ELR (cell line): Measurements from ENCODE around the gene MS4A18.
"Not testable (repeated sequence)": the region's sequence is repeated elsewhere in the genome, so short reads cannot be mapped to it uniquely, and the experiment has no call there.

Experiments used
- DNase-seq: peaks from one replicate; pipeline ENCODE4 v3.0.0-alpha.2; 2015; ENCODE audit warnings: low read depth

Gene MS4A18

DNA sequence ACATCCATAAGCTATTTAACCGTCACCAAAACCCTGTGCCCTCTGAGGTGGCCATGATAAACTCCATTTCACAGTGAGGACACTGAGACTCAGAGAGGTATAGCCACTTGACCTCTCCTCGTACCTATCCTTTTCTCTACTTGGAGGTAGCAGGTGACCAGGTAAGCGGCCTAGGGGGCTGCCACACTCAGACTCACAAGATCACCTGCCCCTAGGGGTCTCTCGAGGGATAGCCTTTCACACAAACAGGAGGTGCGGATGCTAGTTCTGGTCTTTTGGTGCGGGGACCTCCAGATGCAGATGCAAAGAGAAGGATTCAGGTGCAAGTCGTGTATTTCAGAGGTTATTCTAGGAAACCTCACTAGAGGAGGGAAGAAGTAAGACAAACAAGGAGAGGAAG, 14.6 kb downstream of the MS4A18 start:
- DNase-seq = no peak

DNA sequence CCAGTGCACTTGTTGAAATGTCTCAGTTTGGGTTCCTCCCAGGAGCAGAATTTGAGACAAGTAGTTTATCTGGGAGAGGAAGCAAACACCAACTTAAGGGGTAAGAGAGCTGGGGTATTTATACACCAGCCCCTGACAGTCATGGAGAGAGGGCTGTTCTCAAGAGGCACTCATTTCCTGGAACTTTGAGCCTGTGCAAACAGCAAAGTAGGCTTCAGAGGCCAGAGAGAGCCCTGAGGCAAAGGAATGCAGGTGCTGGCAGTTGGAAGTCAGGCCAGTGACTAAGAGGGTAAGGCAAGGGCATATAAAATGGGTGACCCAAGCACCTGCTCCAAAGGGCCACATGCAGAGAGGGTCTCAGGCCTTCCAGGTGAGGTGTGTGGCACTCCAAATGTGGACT, 16.1 kb downstream of the MS4A18 start:
- DNase-seq = no peak

DNA sequence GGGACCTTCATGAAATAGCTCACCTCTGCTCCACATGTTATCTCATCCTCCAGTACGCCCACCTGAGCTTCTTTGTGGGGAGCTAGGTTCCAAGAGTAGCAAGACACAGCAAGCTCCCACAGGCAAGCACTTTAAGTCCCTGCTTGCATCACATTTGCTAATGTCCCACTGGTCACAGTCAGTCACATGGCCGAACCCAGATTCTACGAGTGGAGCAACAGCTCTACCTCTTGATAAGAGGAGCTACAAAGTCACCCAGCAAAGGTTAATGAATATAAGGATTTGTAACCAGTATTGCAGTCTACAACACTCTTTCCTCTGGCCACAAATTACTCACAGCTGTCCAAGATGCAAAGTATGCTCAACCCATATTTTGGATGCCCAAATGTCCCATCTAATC, 16.9 kb downstream of the MS4A18 start:
- DNase-seq = no peak

DNA sequence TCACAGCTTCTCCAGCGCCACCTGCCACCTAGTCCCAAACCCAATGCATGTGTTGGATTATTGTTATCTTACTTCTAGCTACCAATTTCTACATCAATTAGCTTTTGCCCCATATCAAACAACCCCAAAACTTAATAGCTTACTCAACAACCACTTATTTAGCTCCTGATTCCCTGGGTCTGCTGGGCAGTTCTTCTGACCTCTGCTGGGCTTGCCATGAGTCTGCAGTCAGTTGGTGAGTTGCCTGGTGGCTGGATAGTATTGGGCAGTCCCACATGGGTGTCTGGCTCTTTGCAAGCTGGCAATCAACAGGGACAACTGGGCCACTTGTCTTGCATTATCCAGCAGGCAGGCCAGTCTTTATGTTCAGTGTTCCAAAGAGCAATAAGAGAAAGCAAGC, 18.5 kb downstream of the MS4A18 start:
- DNase-seq = no peak

DNA sequence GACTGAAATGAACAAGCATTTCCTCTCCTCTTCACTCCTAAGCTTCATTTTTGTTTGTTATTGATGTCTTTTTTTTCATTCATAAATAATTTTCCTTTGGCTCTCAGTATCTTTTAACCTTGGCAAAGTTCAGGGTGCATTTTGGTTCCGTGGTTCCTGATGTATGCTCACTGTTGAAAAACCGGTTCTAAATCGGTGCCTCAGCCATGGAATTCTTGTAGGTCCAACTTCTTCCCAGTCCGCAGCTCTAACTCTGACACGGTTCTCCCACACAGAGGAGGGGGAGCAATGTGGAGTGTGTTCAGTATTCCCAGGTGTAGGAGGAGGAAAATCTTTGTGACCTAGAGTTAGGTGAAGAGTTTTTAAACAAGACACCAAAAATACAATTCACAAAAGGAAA, 19.6 kb downstream of the MS4A18 start:
- no peak for DNase-seq

DNA sequence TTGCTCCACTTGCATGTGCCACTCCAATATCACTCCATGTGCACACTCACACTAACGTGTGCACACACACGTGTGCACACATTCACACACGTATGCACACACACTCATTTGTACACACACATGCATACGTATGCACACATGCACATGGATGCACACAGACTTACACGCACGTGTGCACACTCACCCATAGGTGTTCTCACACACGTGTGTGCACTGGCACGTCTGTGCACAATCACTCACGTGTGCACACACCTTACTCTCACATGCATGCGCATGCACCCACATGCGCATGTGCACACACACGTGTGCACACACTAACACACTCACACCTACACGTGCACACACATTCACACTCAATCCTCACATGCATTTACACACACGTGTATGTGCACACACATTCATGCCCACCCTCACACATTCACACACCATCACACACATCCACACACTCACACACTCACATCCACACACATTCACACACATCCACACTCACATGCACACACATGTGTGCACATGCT, 22.9 kb downstream of the MS4A18 start:
- no peak for DNase-seq

DNA sequence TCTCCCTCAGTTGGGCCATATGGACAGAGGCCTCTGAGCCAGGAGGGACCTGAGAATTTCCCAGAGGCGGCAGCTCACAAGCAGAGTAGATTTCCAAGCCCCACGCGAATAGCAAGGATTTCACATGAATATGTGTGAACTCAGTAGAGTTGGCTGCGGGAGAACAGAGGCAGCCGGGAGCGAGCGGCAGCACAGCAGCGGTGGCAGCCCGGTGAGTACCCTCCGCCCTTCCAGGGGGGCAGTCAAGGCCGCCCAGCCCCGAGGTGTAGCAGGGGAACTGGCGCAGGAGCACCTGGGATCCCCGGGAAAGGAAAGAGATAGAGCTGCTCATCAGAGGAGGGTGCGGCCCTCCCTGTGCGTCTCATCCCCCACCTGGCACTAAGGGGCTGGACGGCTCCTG, 23.7 kb downstream of the MS4A18 start:
- DNase-seq = no peak

DNA sequence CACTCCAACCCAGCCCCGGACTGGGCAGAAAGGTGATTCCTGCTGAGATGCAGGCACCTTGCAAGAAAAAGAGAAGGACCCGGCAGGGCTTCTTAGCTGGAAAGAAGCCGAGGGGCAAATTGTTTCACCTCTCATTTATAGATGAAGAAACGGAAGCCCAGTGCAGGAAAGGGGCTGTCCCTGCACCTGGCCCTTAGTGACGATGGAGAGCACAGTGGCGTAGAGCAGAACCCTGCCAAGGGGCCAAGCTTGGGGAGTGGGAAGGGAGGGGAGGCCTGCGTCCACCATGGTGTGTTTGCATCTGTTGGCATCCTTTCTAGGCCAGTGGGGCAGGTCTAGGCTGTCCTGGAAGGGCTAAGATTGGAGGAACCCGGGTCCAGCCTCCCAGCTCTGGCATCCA, 24.3 kb downstream of the MS4A18 start:
- DNase-seq = no peak

DNA sequence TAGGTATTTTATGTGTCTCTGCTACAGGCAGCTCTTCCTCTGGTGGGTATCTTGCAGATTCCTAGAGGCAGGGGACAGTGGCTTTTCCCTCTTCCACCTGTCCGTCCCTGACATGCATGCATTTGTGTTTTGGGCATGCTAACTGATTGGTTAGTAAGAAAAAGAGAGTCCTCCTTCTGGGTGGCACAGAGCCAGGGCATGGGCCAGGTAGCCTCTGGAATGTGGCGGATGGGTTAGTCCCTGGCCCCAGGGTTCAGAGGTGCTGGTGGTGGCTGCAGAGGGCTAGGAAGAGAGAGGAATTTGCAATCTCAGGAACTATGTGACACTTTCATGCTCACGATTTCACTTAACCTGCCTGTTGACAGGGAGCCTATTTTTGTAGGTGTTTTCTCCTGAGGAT, 26.4 kb downstream of the MS4A18 start:
- DNase-seq = no peak

DNA sequence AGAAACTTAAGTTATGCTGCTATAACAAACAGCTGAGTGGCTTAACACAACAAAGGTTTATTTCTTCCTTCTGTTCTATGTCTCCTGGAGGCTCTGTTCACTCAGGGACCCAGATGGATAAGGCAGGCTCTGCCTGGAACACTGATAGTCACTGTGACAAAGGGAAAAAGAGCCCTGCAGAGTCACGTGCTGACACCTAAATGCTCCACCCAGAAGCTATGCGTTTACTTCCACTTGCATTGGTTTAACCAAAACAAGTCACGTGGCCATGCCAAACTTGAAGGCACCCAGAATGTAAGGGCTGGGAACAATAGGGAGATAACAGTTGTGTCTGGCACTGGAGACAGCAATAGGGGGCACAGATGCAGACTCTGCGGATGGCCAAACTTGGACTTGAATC, 28.8 kb downstream of the MS4A18 start:
- no peak for DNase-seq

DNA sequence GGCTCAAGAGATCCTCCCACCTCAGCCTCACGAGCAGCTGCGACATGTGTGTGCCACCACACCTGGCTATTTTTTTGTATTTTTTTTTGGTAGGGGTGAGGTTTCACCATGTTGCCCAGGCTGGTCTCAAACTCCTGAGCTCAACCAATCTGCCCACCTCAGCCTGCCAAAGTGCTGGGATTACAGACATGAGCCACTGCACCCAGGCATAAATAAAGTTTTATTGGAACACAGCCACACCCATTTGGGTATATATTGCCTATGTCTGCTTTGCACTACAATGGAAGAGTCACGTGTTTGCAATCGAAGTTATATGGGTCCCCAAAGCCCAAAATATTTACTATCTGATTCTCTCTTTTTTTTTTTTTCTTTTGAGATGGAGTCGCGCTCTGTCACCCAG, 30.4 kb downstream of the MS4A18 start:
- DNase-seq = no peak

DNA sequence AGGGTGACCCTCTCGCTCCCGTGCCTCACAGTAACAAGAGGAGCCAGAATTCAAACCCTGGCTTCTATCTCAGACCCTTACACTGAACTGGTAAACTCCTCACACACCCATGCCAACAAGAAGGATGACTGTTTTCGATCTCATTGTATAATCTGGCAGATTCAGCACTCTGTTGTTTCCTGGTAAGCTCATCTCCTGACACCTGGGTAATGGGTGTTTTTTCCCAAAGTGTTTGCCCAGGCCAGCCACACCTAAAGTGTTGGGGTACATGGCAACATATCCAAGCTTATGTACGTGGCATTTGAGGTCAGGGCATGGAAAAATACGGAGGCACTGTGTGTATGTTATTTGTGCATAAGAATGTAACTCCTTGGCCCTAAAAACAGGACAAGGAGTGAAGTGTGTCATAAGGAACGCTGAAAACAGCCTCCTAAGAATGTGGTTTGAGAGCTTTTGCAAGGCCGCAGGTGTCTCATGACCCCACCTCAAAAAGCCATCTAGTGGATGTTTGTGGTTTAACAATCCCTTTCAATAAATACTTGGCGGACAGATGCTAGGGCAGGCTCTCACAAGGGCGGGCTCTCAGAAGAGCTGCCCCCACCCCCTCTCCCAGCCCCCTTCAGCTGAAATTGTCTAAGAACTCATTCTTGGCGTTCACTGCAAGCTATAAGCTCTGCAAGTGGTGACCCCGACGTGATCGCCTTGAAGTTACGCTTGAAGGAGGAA, 31.9 kb downstream of the MS4A18 start, which contains the start of gene MS4A15:
Gene MS4A15 (plus strand): TSS at position 561 of the 726 bp plus-strand sequence. CDS start 6,867 bp downstream, outside the sequence.
- peak; percentile 48 for DNase-seq

DNA sequence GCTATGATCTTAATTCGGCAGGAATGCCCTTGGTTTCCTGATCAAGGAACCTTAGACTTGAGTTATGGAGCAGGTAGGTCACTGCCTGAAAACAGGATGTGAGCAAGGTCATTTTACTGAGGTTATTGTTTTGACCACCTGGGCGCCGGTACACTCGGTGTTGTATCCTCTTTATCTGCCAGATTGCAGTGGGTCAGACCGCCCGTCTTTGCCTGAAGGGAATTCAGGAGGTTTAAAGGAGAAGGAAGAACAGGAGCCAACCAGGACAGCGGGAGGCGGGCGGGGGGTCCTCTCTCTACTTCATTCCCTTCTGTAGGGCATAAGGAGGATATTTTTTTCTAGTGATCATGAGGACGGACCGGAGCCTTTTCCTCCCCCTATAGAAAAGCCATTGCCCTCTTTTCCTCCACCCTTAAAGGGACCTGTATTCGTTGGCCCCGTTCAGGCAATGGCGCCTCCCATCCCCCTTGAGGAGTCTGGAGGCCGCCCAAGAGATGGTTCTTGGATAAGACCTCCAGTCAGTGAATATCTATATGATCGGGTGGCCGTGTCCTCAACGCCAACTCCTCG, 32.8 kb downstream of the MS4A18 start:
- DNase-seq = no peak

DNA sequence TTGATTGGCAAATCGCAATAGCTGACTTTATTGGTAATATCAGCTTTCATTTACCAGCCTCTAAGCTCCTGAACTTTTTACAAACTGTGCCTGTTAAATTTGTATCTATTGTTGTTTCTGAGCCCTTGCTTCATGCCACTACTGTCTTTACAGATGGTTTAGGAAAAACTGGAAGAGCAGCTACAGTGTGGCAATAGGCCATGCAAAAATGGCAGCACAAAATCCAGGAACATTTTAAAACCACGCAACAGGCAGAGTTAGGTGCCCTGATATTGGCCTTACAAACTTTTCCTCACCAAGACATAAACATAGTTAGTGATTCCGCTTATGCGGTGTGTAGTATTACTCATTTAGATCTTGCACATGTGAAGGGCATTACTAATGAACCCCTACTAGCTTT, 34.2 kb downstream of the MS4A18 start:
- DNase-seq = not testable (repeated sequence)

DNA sequence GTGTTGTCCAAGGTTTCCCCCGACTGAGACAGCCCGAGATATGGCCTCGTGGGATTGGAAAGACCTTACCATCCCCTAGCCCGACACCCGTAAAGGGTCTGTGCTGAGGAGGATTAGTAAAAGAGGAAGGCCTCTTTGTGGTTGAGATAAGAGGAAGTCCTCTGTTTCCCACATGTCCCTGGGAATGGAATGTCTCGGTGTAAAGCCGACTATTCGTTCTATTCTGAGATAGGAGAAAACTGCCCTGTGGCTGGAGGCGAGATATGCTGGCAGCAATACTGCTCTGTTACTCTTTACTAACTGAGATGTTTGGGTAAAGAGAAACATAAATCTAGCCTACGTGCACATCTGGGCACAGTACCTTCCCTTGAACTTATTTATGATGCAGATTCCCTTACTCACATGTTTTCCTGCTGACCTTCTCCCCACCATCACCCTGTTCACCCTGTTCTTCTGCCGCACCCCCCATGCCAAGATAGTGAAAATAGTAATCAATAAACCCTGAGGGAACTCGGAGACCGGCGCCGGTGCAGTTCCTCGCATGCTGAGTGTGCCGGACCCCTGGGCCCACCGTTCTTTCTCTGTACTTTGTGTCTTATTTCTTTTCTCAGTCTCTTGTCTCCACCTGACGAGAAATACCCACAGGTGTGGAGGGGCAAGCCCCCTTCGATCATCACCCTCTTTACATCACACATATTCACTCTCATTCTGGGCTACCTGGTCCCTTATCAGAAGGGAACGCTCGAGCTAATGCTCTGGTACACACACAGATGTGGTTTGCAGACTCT, 35.1 kb downstream of the MS4A18 start:
- DNase-seq = not testable (repeated sequence)

DNA sequence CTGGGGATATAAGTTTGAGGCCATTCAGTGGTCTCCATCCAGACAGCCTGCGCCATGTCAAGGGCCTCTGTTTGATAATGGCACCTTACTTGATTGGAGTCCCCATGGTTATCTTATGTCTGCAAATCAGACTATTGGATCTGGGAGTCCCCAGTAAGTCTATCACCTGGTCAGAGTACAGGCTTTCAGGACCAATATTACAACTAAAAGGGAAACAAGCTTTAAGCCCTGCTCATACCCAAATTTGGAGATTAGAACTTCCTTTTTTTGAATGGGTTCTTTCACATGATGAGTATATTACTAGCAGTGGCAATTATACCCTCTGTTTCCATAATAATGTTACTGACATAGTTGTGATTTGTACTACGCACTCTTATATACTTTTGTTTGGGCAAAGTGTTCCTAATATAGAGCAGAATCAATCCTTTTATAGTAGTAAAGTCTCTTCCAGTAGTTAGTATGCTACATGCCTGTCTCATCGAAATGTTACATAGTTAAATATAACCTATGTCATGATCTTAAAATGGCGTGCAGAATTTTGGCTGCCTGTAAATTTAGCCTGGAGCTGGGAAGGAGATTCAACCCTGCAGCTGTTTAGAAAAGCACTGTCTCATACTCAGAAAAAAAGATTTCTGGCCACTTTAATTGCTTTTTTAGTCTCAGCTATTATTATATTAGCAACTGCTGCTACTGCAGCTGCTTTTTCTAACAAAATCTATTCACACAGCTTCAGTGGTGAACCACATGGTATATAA, 37.1 kb downstream of the MS4A18 start:
- no peak for DNase-seq

DNA sequence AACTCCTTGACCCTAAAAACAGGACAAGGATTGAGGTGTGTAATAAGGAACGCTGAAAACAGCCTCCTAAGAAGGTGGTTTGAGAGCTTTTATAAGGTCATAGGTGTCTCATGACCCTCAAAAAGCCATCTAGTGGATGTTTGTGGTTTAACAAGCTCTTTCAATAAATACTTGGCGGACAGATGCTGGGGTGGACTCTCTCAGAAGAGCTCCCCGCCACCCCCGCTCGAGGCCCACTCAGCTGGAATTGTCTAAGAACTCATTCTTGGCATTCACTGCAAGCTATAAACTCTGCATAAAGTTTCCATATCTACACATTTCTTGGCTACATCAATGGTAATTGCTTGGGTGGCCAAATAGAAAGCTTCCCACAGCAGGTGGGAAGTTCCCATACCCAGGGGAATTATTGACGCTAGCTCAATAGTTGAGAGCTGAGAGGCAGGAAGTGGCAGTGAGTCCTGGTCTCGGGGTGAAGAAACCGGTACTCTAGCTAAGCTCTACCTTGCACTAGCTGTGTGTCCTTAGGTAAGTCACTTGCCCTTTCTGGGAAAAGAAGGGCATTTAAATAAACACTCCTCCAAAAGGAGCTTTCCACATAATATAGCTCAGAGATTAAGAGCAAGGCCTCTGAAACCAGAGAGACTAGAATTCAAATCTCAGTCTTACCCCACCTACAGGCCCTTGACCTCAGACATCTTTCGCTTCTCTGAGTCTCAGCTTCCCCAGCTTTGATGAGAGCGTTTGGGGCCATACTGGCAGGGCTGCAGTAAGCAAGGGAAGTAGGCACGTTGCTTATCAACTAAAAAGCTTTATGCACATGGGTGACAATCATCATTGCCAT, 38.6 kb downstream of the MS4A18 start:
- DNase-seq = peak; percentile 40

DNA sequence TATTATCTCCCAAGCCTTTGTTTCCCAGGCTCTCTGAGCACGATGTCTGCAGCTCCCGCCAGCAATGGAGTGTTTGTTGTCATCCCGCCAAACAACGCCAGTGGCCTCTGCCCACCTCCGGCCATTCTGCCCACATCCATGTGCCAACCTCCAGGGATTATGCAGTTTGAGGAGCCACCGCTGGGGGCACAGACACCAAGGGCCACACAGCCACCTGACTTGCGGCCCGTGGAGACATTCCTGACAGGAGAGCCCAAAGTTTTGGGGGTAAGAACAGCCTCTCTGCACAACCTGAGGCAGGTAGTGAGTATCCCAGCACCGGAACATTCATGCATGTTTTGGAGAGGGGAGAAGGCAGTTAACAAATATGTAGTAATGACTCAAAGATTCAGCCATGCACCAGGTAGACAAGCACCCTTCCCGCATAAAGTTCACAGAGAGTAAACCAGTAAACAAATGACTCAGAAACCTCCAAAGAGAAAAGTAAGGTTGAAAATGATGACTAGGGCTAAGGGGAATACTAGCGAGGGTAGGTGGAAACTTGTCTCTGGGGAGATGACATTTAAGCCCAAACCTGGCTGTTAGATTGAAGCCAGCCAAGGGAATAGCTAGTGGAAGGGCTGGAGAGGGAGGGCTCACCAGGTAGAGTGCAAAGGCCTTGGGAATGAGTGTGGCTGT, 39.3 kb downstream of the MS4A18 start:
- no peak for DNase-seq

DNA sequence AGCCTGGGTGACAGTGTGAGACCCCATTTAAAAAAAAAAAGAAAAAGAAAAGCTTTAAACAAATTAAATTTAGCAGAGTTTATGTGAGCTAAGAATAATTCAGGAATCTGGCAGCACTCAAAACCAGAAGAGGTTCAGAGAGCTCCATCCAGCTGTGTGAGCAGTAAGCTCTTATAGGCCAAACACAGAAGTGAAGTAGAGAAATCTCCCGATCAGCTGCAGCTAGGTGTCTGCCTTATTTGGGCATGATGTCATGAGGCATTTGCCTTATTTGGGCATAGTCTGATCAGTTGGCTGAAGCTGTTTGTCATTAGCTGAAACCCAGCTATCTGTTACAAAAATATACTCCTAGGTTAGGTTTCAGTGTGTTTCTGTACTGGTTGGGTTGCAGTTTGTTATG, 40.4 kb downstream of the MS4A18 start:
- no peak for DNase-seq

DNA sequence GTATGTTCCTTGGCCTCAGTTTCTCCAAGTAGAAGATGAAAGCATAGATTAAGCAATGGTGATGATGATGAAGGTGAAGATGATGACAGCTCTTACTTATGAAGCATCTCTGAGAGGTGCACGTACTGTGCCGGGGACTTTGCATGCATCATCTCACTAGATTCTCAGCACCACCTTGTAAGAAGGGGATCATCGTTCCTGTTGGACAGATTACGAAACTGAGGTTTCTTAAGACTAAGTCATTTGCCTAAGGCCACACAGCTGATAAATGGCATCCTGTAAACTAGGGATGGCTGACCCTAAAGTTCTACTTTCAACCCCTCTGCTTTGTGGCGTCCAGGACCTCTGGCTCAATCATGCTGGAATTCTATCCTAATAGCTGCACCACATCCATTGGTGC, 40.8 kb downstream of the MS4A18 start:
- DNase-seq = peak; percentile 10

DNA sequence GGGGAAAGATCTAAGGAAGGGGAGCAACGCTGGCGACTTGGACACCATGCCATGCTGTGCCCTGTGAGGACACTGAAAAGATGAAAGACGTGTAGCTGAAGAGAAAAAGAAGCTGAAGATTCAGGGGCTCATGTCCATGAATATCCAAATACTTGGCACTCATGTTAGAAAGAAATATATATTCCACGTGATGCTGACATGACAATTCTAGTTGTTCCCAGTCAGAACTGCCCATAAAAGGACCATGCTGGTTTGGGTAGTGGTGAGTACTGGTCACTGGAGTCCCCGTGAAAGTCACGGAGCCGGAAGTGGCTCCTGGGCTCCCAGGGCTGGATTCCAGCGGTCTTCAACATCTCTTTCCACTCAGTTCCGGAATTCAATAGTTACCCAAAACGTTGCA, 42.0 kb downstream of the MS4A18 start:
- DNase-seq = no peak
